ENCODE data around the gene CPNE5. TPM values are rescaled to one million over a fixed set of nuclear protein-coding genes. Genes with fewer than 3 reads are reported as not detected.

Gene CPNE5
- total and polyA plus RNA-seq, 9 of the 15 experiments (the other 6 are each of a cell fraction or from before 2014, with no cell fraction given): 0.14 to 1.0 (median 0.46) TPM; not detected in 2

GRCh38 chr6:36759148-36759759 lies 80.0 kb downstream of the CPNE5 start:
- H3K4me3 ChIP-seq: peak overlapping the region; percentile 7; the same call in 1 of the 2 replicates
- H3K27ac ChIP-seq (ENCODE audit: extremely low read depth, low read depth, low read length): no peak overlapping the region
- peak overlapping the region; percentile 86 for H3K4me2 ChIP-seq (ENCODE audit: insufficient read depth, low read length)
- in situ Hi-C loops (cut with MboI) (loop anchor here (10.0 kb wide), 1 partner anchor 134 kb away; no protein-coding TSS in a partner anchor), intact Hi-C loops (cut with micrococcal nuclease) (loop anchor here (2.0 kb wide), 2 partner anchors 136 to 144 kb away; no protein-coding TSS in a partner anchor)
- H3K4me1 ChIP-seq (replicated peaks in 1 of 2; ENCODE audit: control insufficient read depth in 2 of 2, insufficient read depth in 2 of 2, low read length in 2 of 2): peaks cover 0 to 5% of the 10 kb centered on the region in 2 experiments; a peak in 3 of 5 replicates
- H4K20me1 ChIP-seq (replicated peaks; ENCODE audit: control insufficient read depth, insufficient read depth, low read length): peaks cover 14% of the 10 kb centered on the region; the same call in 1 of the 2 replicates
- peak overlapping the region in 1 of 2 experiments; percentile 32; a peak in 1 of 4 replicates for H3K9ac ChIP-seq (ENCODE audit: insufficient read depth in 1 of 2, low read depth in 2 of 2, low read length in 2 of 2)
- no peaks in the 10 kb centered on the region for H3K79me2 ChIP-seq (ENCODE audit: control insufficient read depth, insufficient read depth, low read length)
- H3K9me1 ChIP-seq (ENCODE audit: control insufficient read depth, insufficient read depth, low read length): no peaks in the 10 kb centered on the region
- WGBS (ENCODE audit: insufficient coverage, low coverage, missing lambda C conversion rate): under 1% methylated on average over 8 of the region's 8 CpGs
- peak overlapping the region; percentile 57 for H2AFZ ChIP-seq (ENCODE audit: low read depth, low read length)
- H3K9me3 ChIP-seq (replicated peaks; ENCODE audit: control insufficient read depth, insufficient read depth, low read depth, low read length): no peaks in the 10 kb centered on the region
- FAIRE-seq (peak; percentile 91), ATAC-seq (peak; percentile 96), DNase-seq (ENCODE audit: extremely low read depth in 1 of 4, low spot score in 3 of 4) (peak; percentile 88 to 94 (median 94))
- ChIA-PET CTCF (ENCODE audit: low intra/inter-chr PET ratio) (interaction anchor here (0.5 to 2.2 kb wide), 4 partner anchors 116 to 561 kb away, joined by 3 to 21 read pairs (median 8); no protein-coding TSS in a partner anchor), POLR2A (interaction anchor here (0.5 to 2.9 kb wide), 12 partner anchors 19 to 566 kb away, joined by 3 to 16 read pairs (median 3); partner anchors contain the start of gene PPIL1)
- H3K27me3 ChIP-seq (ENCODE audit: control insufficient read depth in 2 of 2, insufficient read depth in 2 of 2, low read length in 2 of 2): peaks cover 25 to 46% of the 10 kb centered on the region in 2 experiments; a peak in 4 of 5 replicates
- no TSS peak for BruUV-seq (replicated peaks)
- no peaks in the 10 kb centered on the region for H3K36me3 ChIP-seq (ENCODE audit: control insufficient read depth, insufficient read depth, low read length)
- 0 out of 2 replicates have a peak, but pooled peaks have one; percentile 71 for TF ChIP-seq ZHX1 (conservative IDR thresholded peaks at IDR 0.05; ENCODE audit: low read length)
- peak in 1 of 2 experiments; percentile 40; a peak in 1 of 4 replicates for TF ChIP-seq RCOR1 (IDR thresholded peaks at IDR 0.05; ENCODE audit: borderline replicate concordance in 1 of 2, low read depth in 2 of 2, low read length in 2 of 2)
- no peak; the same call in 1 of the 2 replicates for TF ChIP-seq EP300 (IDR thresholded peaks at IDR 0.05; ENCODE audit: low read length)
- 0 out of 2 replicates have a peak, but pooled peaks have one; percentile 16 for TF ChIP-seq ARID2 (IDR thresholded peaks at IDR 0.05)
- TF ChIP-seq ZNF263 (CRISPR knock-in tag; IDR thresholded peaks at IDR 0.05; ENCODE audit: borderline replicate concordance): 0 out of 2 replicates have a peak, but pooled peaks have one; percentile 19
- peak; percentile 87 to 94 for TF ChIP-seq FOXK2 (conservative IDR thresholded peaks at IDR 0.05 in 1 of 2, IDR thresholded peaks at IDR 0.05 in 1 of 2; ENCODE audit: low read depth in 2 of 2)
- TF ChIP-seq ZNF766 (CRISPR knock-in tag; conservative IDR thresholded peaks at IDR 0.05): peak; percentile 76
- peak; percentile 91 to 96 for TF ChIP-seq RAD21 (CRISPR knock-in tag; conservative IDR thresholded peaks at IDR 0.05 in 1 of 2, IDR thresholded peaks at IDR 0.05 in 1 of 2)
- peak; percentile 11 for TF ChIP-seq NEUROD1 (IDR thresholded peaks at IDR 0.05; ENCODE audit: borderline replicate concordance, low read depth, low read length, partially characterized antibody)
- peak; percentile 65 for TF ChIP-seq XRCC5 (IDR thresholded peaks at IDR 0.05; ENCODE audit: low read depth, low read length)
- TF ChIP-seq ATF3 (IDR thresholded peaks at IDR 0.05): no peak
- TF ChIP-seq ATF3 (CRISPR knock-in tag; conservative IDR thresholded peaks at IDR 0.05): 0 out of 2 replicates have a peak, but pooled peaks have one; percentile 28
- TF ChIP-seq ZFX (CRISPR knock-in tag; IDR thresholded peaks at IDR 0.05): no peak
- TF ChIP-seq THAP7 (CRISPR knock-in tag; IDR thresholded peaks at IDR 0.05): no peak
- no peak for TF ChIP-seq KLF6 (CRISPR knock-in tag; IDR thresholded peaks at IDR 0.05; ENCODE audit: borderline replicate concordance)
- 0 out of 2 replicates have a peak, but pooled peaks have one; percentile 27 for TF ChIP-seq PHF21A (IDR thresholded peaks at IDR 0.05; ENCODE audit: borderline replicate concordance, low read depth)
